SK-N-SH (cell line): ENCODE results near the gene CLEC10A.

Experiments
- CHD2 ChIP-seq: fragments of 150-350 bp; IDR thresholded peaks from 2 replicates; pipeline ENCODE4 v1.6.1; 2018; ENCODE audit warnings: low read length; ENCODE audit not compliant: partially characterized antibody
- FOXJ3 ChIP-seq: sonication (generic); formaldehyde crosslinking; IDR thresholded peaks from 2 replicates; pipeline ENCODE4 v1.5.1; 2020; ENCODE audit warnings: mild to moderate bottlenecking, missing genetic modification reagents
- FOXM1 ChIP-seq: IDR thresholded peaks from 2 replicates; pipeline ENCODE4 v1.4.0; 2012; ENCODE audit warnings: low read depth, mild to moderate bottlenecking
- JUND ChIP-seq: IDR thresholded peaks from 2 replicates; pipeline ENCODE4 v1.4.0; 2012
- NRF1 ChIP-seq: IDR thresholded peaks from 2 replicates; pipeline ENCODE4 v1.6.1; 2012; ENCODE audit warnings: low read depth, mild to moderate bottlenecking, low read length
- POLR2AphosphoS5 ChIP-seq: IDR thresholded peaks from 2 replicates; pipeline ENCODE4 v1.6.1; 2012; ENCODE audit warnings: low read depth, low read length
- TAF1 ChIP-seq: IDR thresholded peaks from 2 replicates; pipeline ENCODE4 v1.6.1; 2012; ENCODE audit warnings: low read depth, mild to moderate bottlenecking, low read length, moderate library complexity, borderline replicate concordance
- TCF12 ChIP-seq: IDR thresholded peaks from 2 replicates; pipeline ENCODE4 v1.4.0; 2012
- YY1 ChIP-seq: IDR thresholded peaks from 2 replicates; pipeline ENCODE4 v1.4.0; 2012; ENCODE audit warnings: low read depth, mild to moderate bottlenecking
- TF ChIP-seq, protein P1 (sequence below): fragments of 200-600 bp; sonication (generic); IDR thresholded peaks from 2 replicates; pipeline ENCODE4 v1.6.1; 2017; ENCODE audit warnings: antibody characterized with exemption, mild to moderate bottlenecking, moderate library complexity
- TF ChIP-seq, protein P2 (sequence below): IDR thresholded peaks from 2 replicates; pipeline ENCODE4 v1.4.0; 2012; ENCODE audit warnings: low read depth, borderline replicate concordance
- TF ChIP-seq, protein P3 (sequence below): IDR thresholded peaks from 2 replicates; pipeline ENCODE4 v1.4.0; 2012; ENCODE audit warnings: low read depth
- TF ChIP-seq, protein P4 (sequence below): fragments of 150-350 bp; IDR thresholded peaks from 2 replicates; pipeline ENCODE4 v1.6.1; 2017; ENCODE audit warnings: antibody characterized with exemption, low read length, low read depth, borderline replicate concordance

DNA sequence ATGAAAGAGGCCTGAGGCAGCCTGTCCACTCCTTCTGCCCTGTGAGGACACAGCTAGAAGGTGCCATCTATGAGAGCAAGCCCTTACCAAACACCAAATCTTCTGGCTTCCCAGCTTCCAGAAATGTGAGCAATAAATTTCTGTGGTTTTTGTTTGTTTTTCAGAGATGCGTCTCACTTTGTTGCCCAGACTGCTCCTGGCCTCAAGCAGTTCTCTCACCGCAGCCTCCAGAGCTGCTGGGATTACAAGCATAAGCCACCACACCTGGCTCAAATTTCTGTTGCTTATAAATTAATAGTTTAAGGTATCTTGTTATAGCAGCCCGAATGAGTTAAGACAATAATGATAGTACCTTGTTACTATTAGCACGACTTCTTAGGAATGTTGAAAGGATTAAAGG, 23.7 kb downstream of the CLEC10A start:
- TF ChIP-seq, protein P1, sequence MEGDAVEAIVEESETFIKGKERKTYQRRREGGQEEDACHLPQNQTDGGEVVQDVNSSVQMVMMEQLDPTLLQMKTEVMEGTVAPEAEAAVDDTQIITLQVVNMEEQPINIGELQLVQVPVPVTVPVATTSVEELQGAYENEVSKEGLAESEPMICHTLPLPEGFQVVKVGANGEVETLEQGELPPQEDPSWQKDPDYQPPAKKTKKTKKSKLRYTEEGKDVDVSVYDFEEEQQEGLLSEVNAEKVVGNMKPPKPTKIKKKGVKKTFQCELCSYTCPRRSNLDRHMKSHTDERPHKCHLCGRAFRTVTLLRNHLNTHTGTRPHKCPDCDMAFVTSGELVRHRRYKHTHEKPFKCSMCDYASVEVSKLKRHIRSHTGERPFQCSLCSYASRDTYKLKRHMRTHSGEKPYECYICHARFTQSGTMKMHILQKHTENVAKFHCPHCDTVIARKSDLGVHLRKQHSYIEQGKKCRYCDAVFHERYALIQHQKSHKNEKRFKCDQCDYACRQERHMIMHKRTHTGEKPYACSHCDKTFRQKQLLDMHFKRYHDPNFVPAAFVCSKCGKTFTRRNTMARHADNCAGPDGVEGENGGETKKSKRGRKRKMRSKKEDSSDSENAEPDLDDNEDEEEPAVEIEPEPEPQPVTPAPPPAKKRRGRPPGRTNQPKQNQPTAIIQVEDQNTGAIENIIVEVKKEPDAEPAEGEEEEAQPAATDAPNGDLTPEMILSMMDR, result no peak
- no peak for TF ChIP-seq CHD2
- TF ChIP-seq POLR2AphosphoS5, result no peak
- TF ChIP-seq, protein P2, sequence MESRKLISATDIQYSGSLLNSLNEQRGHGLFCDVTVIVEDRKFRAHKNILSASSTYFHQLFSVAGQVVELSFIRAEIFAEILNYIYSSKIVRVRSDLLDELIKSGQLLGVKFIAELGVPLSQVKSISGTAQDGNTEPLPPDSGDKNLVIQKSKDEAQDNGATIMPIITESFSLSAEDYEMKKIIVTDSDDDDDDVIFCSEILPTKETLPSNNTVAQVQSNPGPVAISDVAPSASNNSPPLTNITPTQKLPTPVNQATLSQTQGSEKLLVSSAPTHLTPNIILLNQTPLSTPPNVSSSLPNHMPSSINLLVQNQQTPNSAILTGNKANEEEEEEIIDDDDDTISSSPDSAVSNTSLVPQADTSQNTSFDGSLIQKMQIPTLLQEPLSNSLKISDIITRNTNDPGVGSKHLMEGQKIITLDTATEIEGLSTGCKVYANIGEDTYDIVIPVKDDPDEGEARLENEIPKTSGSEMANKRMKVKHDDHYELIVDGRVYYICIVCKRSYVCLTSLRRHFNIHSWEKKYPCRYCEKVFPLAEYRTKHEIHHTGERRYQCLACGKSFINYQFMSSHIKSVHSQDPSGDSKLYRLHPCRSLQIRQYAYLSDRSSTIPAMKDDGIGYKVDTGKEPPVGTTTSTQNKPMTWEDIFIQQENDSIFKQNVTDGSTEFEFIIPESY, result no peak
- no peak for TF ChIP-seq FOXJ3 (CRISPR knock-in tag)
- TF ChIP-seq NRF1, result no peak
- no peak for TF ChIP-seq FOXM1
- TF ChIP-seq, protein P3, sequence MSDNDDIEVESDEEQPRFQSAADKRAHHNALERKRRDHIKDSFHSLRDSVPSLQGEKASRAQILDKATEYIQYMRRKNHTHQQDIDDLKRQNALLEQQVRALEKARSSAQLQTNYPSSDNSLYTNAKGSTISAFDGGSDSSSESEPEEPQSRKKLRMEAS, result no peak
- no peak for TF ChIP-seq TAF1
- no peak for TF ChIP-seq TCF12
- no peak for TF ChIP-seq JUND
- TF ChIP-seq, protein P4, sequence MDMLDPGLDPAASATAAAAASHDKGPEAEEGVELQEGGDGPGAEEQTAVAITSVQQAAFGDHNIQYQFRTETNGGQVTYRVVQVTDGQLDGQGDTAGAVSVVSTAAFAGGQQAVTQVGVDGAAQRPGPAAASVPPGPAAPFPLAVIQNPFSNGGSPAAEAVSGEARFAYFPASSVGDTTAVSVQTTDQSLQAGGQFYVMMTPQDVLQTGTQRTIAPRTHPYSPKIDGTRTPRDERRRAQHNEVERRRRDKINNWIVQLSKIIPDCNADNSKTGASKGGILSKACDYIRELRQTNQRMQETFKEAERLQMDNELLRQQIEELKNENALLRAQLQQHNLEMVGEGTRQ, result no peak
- TF ChIP-seq YY1, result no peak
